Spleen (tissue), 7 donors: ENCODE results near the gene SPAG17.

ENCODE experiments used
- POLR2A ChIP-seq, 3 donors: fragments of 450-650 bp; IDR thresholded peaks; one replicate each; pipeline ENCODE4 v1.5.1; 2017; ENCODE audit warnings: antibody characterized with exemption in 3 of 3, mild to moderate bottlenecking in 1 of 3
- POLR2AphosphoS5 ChIP-seq, 3 donors: sonication (generic); formaldehyde crosslinking; IDR thresholded peaks; one replicate each; pipeline ENCODE4 v1.5.1; 2017; ENCODE audit warnings: antibody characterized with exemption in 3 of 3
- TF ChIP-seq, protein P1 (sequence below), 11 experiments: fragments of 200-600 bp in 7 of 11; fragments of 450-650 bp in 4 of 11; sonication (generic) in 4 of 11; IDR thresholded peaks in 8 of 11; conservative IDR thresholded peaks in 3 of 11; 1 replicate in 7 of 11; 2 replicates in 4 of 11; pipeline versions ENCODE4 v1.4.0 to v1.8.0; 2016 to 2021; ENCODE audit warnings: antibody characterized with exemption in 11 of 11, inconsistent platforms in 4 of 11, mild to moderate bottlenecking in 1 of 11
- donor health status: DM: no; HTN: no; CAD: no; lungs with moderate emphysema.
- donor health status: DM: no; HTN: no; CAD: no.
- donor health status: DM: no; HTN: no; CAD: no.

DNA sequence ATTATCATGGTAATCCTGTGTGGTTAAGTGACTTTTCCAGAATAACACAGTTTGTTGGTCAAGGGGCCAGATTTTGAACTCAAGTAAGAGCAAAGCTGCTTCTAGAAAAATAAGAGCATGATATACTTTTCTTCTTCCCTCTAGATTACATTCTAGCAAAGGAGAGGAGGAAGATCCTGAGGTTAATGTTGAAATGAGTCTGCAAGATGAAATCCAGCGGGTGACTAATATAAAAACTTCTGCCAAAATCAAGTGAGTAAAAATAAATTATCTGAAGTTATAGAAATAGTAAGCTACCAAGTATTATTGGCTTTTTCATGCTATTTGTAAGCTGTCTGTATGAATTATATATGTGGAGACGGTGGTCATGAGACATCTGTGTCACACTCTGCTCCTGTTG, 242.7 kb downstream of the SPAG17 start:
- TF ChIP-seq, protein P1, sequence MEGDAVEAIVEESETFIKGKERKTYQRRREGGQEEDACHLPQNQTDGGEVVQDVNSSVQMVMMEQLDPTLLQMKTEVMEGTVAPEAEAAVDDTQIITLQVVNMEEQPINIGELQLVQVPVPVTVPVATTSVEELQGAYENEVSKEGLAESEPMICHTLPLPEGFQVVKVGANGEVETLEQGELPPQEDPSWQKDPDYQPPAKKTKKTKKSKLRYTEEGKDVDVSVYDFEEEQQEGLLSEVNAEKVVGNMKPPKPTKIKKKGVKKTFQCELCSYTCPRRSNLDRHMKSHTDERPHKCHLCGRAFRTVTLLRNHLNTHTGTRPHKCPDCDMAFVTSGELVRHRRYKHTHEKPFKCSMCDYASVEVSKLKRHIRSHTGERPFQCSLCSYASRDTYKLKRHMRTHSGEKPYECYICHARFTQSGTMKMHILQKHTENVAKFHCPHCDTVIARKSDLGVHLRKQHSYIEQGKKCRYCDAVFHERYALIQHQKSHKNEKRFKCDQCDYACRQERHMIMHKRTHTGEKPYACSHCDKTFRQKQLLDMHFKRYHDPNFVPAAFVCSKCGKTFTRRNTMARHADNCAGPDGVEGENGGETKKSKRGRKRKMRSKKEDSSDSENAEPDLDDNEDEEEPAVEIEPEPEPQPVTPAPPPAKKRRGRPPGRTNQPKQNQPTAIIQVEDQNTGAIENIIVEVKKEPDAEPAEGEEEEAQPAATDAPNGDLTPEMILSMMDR (IDR thresholded peaks at IDR 0.05 in 8 of 11, conservative IDR thresholded peaks at IDR 0.05 in 3 of 11) = no peak
- TF ChIP-seq POLR2A (IDR thresholded peaks at IDR 0.05) (no peak), POLR2AphosphoS5 (IDR thresholded peaks at IDR 0.05) (no peak)
